ENCODE results near the gene NELL1.

Gene NELL1

GRCh38 chr11:21492931-21493330, 823.5 kb downstream of the NELL1 start:
- no peak overlapping the region for H3K4me3 ChIP-seq (replicated peaks; ENCODE audit: insufficient read depth, low read length)
- no peak overlapping the region for H3K27ac ChIP-seq (replicated peaks)
- H3K27me3 ChIP-seq (ENCODE audit: insufficient read depth, poor library complexity, severe bottlenecking), result no peaks in the 10 kb centered on the region
- TF ChIP-seq GABPA (IDR thresholded peaks at IDR 0.05; ENCODE audit: low read depth) (no peak), SPI1 (IDR thresholded peaks at IDR 0.05; ENCODE audit: borderline replicate concordance, low read depth) (no peak), REST (IDR thresholded peaks at IDR 0.05; ENCODE audit: insufficient replicate concordance, low read depth) (no peak), POLR2AphosphoS5 (IDR thresholded peaks at IDR 0.05; ENCODE audit: low read depth) (no peak)
- TF ChIP-seq, protein P1, sequence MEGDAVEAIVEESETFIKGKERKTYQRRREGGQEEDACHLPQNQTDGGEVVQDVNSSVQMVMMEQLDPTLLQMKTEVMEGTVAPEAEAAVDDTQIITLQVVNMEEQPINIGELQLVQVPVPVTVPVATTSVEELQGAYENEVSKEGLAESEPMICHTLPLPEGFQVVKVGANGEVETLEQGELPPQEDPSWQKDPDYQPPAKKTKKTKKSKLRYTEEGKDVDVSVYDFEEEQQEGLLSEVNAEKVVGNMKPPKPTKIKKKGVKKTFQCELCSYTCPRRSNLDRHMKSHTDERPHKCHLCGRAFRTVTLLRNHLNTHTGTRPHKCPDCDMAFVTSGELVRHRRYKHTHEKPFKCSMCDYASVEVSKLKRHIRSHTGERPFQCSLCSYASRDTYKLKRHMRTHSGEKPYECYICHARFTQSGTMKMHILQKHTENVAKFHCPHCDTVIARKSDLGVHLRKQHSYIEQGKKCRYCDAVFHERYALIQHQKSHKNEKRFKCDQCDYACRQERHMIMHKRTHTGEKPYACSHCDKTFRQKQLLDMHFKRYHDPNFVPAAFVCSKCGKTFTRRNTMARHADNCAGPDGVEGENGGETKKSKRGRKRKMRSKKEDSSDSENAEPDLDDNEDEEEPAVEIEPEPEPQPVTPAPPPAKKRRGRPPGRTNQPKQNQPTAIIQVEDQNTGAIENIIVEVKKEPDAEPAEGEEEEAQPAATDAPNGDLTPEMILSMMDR (IDR thresholded peaks at IDR 0.05; ENCODE audit: insufficient read depth, low read length), result no peak
- no peak for DNase-seq (ENCODE audit: low read depth in 1 of 2, low spot score in 1 of 2)

DNA sequence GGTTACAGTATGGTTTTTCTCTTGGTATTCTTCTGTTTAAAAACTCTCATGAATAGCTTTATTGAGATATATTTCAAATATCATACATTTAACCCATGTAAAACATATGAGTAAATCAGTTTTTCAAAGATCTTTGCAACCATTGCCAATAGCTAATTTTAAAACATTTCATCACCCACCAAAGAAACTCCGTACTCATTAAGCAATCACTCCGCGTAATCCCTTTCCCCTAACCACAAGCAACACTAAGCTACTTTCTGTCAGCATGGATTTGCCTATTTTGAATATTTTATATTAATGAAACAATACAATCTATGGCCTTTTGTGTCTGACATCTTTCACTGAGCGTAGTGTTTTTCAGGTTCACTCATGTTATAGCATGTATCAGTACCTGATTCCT, 825.6 kb downstream of the NELL1 start:
- Histone ChIP-seq H3K27ac (replicated peaks) (no peak overlapping the region), H3K27me3 (ENCODE audit: insufficient read depth, poor library complexity, severe bottlenecking) (no peaks in the 10 kb centered on the region), H3K4me3 (replicated peaks; ENCODE audit: insufficient read depth, low read length) (no peak overlapping the region)
- DNase-seq (ENCODE audit: low read depth in 1 of 2, low spot score in 1 of 2), result no peak
- TF ChIP-seq GABPA (IDR thresholded peaks at IDR 0.05; ENCODE audit: low read depth) (no peak), SPI1 (IDR thresholded peaks at IDR 0.05; ENCODE audit: borderline replicate concordance, low read depth) (no peak), REST (IDR thresholded peaks at IDR 0.05; ENCODE audit: insufficient replicate concordance, low read depth) (no peak), POLR2AphosphoS5 (IDR thresholded peaks at IDR 0.05; ENCODE audit: low read depth) (no peak)
- TF ChIP-seq, protein P1 (IDR thresholded peaks at IDR 0.05; ENCODE audit: insufficient read depth, low read length), result no peak

DNA sequence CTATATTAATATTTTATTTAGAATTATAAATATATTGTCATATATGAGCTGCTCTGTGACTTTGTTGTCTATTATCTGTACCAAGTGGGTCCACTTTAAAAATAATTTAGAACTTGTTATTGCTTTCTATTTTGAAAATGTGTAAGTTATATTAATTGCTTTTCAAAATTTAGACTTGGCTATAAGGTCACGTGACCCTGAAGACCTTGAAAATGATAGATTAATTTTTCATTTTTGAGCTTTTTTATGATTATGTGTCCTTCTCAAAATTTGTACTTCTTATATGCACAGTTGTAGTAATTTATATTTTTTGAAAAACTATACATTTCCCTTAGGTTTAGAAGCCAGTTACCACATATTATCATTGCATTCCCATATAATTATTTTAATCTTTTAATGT, 826.5 kb downstream of the NELL1 start:
- no peak for TF ChIP-seq SPI1 (IDR thresholded peaks at IDR 0.05; ENCODE audit: borderline replicate concordance, low read depth)
- TF ChIP-seq REST (IDR thresholded peaks at IDR 0.05; ENCODE audit: insufficient replicate concordance, low read depth), result no peak
- TF ChIP-seq POLR2AphosphoS5 (IDR thresholded peaks at IDR 0.05; ENCODE audit: low read depth), result no peak
- DNase-seq (ENCODE audit: low read depth in 1 of 2, low spot score in 1 of 2), result no peak
- Histone ChIP-seq H3K27ac (replicated peaks) (no peak overlapping the region), H3K4me3 (replicated peaks; ENCODE audit: insufficient read depth, low read length) (no peak overlapping the region), H3K27me3 (ENCODE audit: insufficient read depth, poor library complexity, severe bottlenecking) (no peaks in the 10 kb centered on the region)

DNA sequence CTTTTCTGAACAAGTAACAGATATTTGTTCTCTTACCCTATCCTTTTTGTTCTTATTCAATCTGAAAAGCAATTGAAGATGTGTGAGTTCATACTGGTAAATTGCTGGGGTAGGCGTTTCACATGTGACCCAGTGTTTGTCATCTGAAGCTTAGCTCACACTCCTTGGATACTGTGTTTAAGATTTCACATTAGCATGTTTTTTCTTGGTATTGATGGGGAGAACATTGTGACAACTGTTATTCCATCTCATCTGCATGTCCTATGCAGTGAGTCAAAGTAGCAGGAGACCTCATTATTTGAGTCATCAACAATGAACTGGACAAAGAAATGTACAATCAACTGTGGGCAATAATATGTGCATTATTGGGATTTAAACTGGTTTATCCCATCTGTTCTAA, 831.9 kb downstream of the NELL1 start:
- DNase-seq (ENCODE audit: low read depth in 1 of 2, low spot score in 1 of 2), result no peak
- Histone ChIP-seq H3K27me3 (ENCODE audit: insufficient read depth, poor library complexity, severe bottlenecking) (no peaks in the 10 kb centered on the region), H3K4me3 (replicated peaks; ENCODE audit: insufficient read depth, low read length) (no peak overlapping the region), H3K27ac (replicated peaks) (no peak overlapping the region)
- TF ChIP-seq POLR2AphosphoS5 (IDR thresholded peaks at IDR 0.05; ENCODE audit: low read depth) (no peak), GABPA (IDR thresholded peaks at IDR 0.05; ENCODE audit: low read depth) (no peak), SPI1 (IDR thresholded peaks at IDR 0.05; ENCODE audit: borderline replicate concordance, low read depth) (no peak), REST (IDR thresholded peaks at IDR 0.05; ENCODE audit: insufficient replicate concordance, low read depth) (no peak)
- TF ChIP-seq, protein P1 (IDR thresholded peaks at IDR 0.05; ENCODE audit: insufficient read depth, low read length), result no peak
